OCI-LY3 (cell line): ENCODE results near the gene RAD18.

Experiments
- CTCF ChIP-seq: fragments of 200-600, 300-600 bp; sonication (generic); IDR thresholded peaks from 2 replicates; pipeline ENCODE4 v1.5.1; 2014; ENCODE audit warnings: antibody characterized with exemption, low read length, low read depth
- EZH2phosphoT487 ChIP-seq: fragments of 200-600 bp; shearing (Covaris generic); IDR thresholded peaks from 2 replicates; pipeline ENCODE4 v1.6.1; 2018; ENCODE audit warnings: antibody characterized with exemption, mixed run types, low read depth

- no peak for TF ChIP-seq CTCF
- no peak for TF ChIP-seq EZH2phosphoT487
Observed at GRCh38 chr3:8888301-8888915, 74.9 kb downstream of the RAD18 start.
